H1 (cell line): ENCODE results near the gene RPL28. TPM values are rescaled to one million over a fixed set of nuclear protein-coding genes. Genes with fewer than 3 reads are reported as not detected.

Experiments
- HDAC6 ChIP-seq: IDR thresholded peaks from one replicate; pipeline ENCODE4 v1.7.1; 2012; ENCODE audit warnings: low read depth, mild to moderate bottlenecking, inconsistent platforms, low read length, moderate library complexity
- MAX ChIP-seq: IDR thresholded peaks from 2 replicates; pipeline ENCODE4 v1.6.1; 2012; ENCODE audit warnings: inconsistent platforms
- PHF8 ChIP-seq: fragments of 200-600 bp; sonication (generic); conservative IDR thresholded peaks from 2 replicates; pipeline ENCODE4 v1.7.1; 2012; ENCODE audit warnings: low read depth, mild to moderate bottlenecking, inconsistent platforms, low read length, moderate library complexity
- POU5F1 ChIP-seq: IDR thresholded peaks from 2 replicates; pipeline ENCODE4 v1.6.1; 2011; ENCODE audit warnings: low read depth, mild to moderate bottlenecking, low read length, moderate library complexity
- RBBP5 ChIP-seq: IDR thresholded peaks from 2 replicates; pipeline ENCODE4 v1.7.1; 2012; ENCODE audit warnings: low read depth, mild to moderate bottlenecking, inconsistent platforms, low read length, moderate library complexity, borderline replicate concordance
- SAP30 ChIP-seq: fragments of 300-600 bp; sonication (generic); IDR thresholded peaks from 2 replicates; pipeline ENCODE4 v1.7.1; 2012; ENCODE audit warnings: low read length, moderate library complexity, mild to moderate bottlenecking, inconsistent platforms; ENCODE audit not compliant: insufficient read depth, insufficient replicate concordance
- SIN3A ChIP-seq, 2 experiments: IDR thresholded peaks in 1 of 2; conservative IDR thresholded peaks in 1 of 2; 2 replicates each; pipeline ENCODE4 v1.6.1; 2011 to 2012; ENCODE audit warnings: low read length in 2 of 2, improper control_type of control experiment in 1 of 2, low read depth in 1 of 2, mild to moderate bottlenecking in 1 of 2
- SIRT6 ChIP-seq: IDR thresholded peaks from one replicate; pipeline ENCODE4 v1.7.1; 2012; ENCODE audit warnings: low read length, inconsistent platforms
- polyA plus RNA-seq, 7 experiments: library from polyadenylated mRNA; depleted of rRNA in 3 of 7; stranded (reverse) in 5 of 7; unstranded in 2 of 7; fragments of >200 nt in 5 of 7; fragments of 200-250 nt in 2 of 7; gene quantifications; 1 replicate in 5 of 7; 2 replicates in 1 of 7; 4 replicates in 1 of 7; pipeline versions ENCODE4 v1.2.1 to v1.2.3, GENCODE V29; 2011 to 2013; ENCODE audit warnings: missing spikeins in 2 of 7, mixed read lengths in 2 of 7
- total RNA-seq: library from RNA; stranded (reverse); fragmentation: NEBNext Ultra II Directional; extraction: Animal tissue kit (Norgen Biotek cat#: 25700); gene quantifications from 2 replicates; pipeline ENCODE4 v1.2.1, GENCODE V29; 2021
- TF ChIP-seq, protein P1 (sequence below): IDR thresholded peaks from 2 replicates; pipeline ENCODE4 v1.6.1; 2012; ENCODE audit warnings: inconsistent platforms

Gene RPL28
- total and polyA plus RNA-seq, 2 of the 8 experiments (the other 6 are each of a cell fraction or from before 2014, with no cell fraction given): 2,123 to 8,402 TPM

DNA sequence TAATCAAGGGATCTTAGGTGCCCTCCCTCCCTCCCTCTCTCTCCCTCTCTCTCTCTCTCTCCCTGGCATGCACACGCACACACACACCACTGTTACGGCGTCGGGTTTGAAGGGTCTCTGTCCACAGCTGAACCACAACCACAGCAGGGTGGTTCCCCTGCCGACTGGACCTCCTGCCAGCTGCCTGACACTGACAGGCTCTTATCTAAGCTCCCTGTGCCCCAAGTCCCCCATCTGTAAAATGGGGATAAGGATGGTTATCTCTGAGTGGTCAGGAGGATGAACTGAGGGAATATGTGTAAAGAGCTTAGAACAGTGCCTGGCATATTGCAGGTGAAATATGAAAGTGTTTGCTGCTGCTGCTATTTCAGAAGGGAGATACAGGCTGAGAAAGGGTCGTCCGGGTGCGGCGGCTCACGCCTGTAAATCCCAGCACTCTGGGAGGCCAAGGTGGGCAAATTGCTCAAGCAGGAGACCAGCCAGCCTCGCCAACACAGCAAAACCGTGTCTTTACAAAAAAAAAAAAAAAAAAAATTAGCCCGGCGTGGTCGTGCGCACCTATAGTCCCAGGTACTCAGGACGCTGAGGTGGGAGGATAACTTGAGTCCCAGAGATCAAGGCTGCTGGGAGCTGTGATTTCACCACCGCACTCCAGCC is 58.2 kb downstream of the RPL28 start (continued):
- TF ChIP-seq SIN3A (conservative IDR thresholded peaks at IDR 0.05 in 1 of 2, IDR thresholded peaks at IDR 0.05 in 1 of 2; ENCODE audit: low read depth in 1 of 2, low read length in 2 of 2) (no peak), PHF8 (no peak), POU5F1 (no peak), SIRT6 (no peak), HDAC6 (no peak), SAP30 (no peak), RBBP5 (no peak), MAX (no peak)
- TF ChIP-seq, protein P1, sequence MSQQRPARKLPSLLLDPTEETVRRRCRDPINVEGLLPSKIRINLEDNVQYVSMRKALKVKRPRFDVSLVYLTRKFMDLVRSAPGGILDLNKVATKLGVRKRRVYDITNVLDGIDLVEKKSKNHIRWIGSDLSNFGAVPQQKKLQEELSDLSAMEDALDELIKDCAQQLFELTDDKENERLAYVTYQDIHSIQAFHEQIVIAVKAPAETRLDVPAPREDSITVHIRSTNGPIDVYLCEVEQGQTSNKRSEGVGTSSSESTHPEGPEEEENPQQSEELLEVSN: no peak
- TF ChIP-seq, all 59 proteins: peak for 0
